HG03469 (cell line): ENCODE measurements around the gene JAZF1.

Source experiments
- ATAC-seq: cut with Tn5 transposase; IDR thresholded peaks from one replicate; pipeline ENCODE4 v1.9.1; 2021; ENCODE audit warnings: mild to moderate bottlenecking, moderate library complexity, moderate number of reproducible peaks; ENCODE audit not compliant: unreplicated experiment

The JAZF1 gene

GRCh38 chr7:27952456-27953285, 227.9 kb downstream of the JAZF1 start:
- no peak for ATAC-seq

GRCh38 chr7:27950123-27950522, 230.5 kb downstream of the JAZF1 start:
- no peak for ATAC-seq

- ATAC-seq, result no peak
These were observed 231.7 kb downstream of the JAZF1 start for GRCh38 chr7:27948861-27949260.

- ATAC-seq, result no peak
These were observed 232.9 kb downstream of the JAZF1 start for GRCh38 chr7:27947586-27948278.

- ATAC-seq, result no peak
These were observed 234.2 kb downstream of the JAZF1 start for GRCh38 chr7:27946351-27946750.

GRCh38 chr7:27945058-27945795, 235.4 kb downstream of the JAZF1 start:
- no peak for ATAC-seq

- ATAC-seq, result no peak
These were observed 236.0 kb downstream of the JAZF1 start for GRCh38 chr7:27944643-27945042.

- no peak for ATAC-seq
These were observed 237.4 kb downstream of the JAZF1 start for GRCh38 chr7:27943241-27943640.

GRCh38 chr7:27942711-27943110, 237.9 kb downstream of the JAZF1 start:
- ATAC-seq, result no peak

- ATAC-seq, result no peak
These were observed 239.1 kb downstream of the JAZF1 start for GRCh38 chr7:27941522-27941921.

- no peak for ATAC-seq
These were observed 240.3 kb downstream of the JAZF1 start for GRCh38 chr7:27940341-27940740.

GRCh38 chr7:27939893-27940292, 240.7 kb downstream of the JAZF1 start:
- ATAC-seq, result no peak

GRCh38 chr7:27936768-27937102, 243.9 kb downstream of the JAZF1 start:
- no peak for ATAC-seq

GRCh38 chr7:27936047-27936767, 244.4 kb downstream of the JAZF1 start:
- ATAC-seq, result no peak

- ATAC-seq, result no peak
These were observed 246.7 kb downstream of the JAZF1 start for GRCh38 chr7:27933671-27934565.

- no peak for ATAC-seq
These were observed 249.6 kb downstream of the JAZF1 start for GRCh38 chr7:27930910-27931476.

- ATAC-seq, result no peak
These were observed 251.5 kb downstream of the JAZF1 start for GRCh38 chr7:27929127-27929526.

GRCh38 chr7:27928001-27928400, 252.6 kb downstream of the JAZF1 start:
- no peak for ATAC-seq

- ATAC-seq, result no peak
These were observed 254.9 kb downstream of the JAZF1 start for GRCh38 chr7:27925573-27926201.
